Skeletal muscle satellite cell (primary cell): ENCODE data around the gene ESRRB. TPM values are rescaled to one million over a fixed set of nuclear protein-coding genes. Genes with fewer than 3 reads are reported as not detected.
A peak's percentile ranks its signal among the peaks of the same experiment; 100 is the strongest.

Experiments used
- H3K27me3 ChIP-seq: 2 replicates; pipeline ENCODE4 v1.7.0; 2013; ENCODE audit warnings: low read length; ENCODE audit not compliant: control insufficient read depth, insufficient read depth
- H3K36me3 ChIP-seq: 2 replicates; pipeline ENCODE4 v1.7.0; 2013; ENCODE audit warnings: mild to moderate bottlenecking, control low read depth, low read length; ENCODE audit not compliant: insufficient read depth
- H3K4me1 ChIP-seq: 2 replicates; pipeline ENCODE4 v1.7.0; 2013; ENCODE audit warnings: low read length; ENCODE audit not compliant: control insufficient read depth, insufficient read depth
- H3K4me2 ChIP-seq: 2 replicates; pipeline ENCODE4 v1.7.0; 2013; ENCODE audit warnings: mild to moderate bottlenecking, low read length
- H3K4me3 ChIP-seq: 2 replicates; pipeline ENCODE4 v1.7.0; 2013; ENCODE audit warnings: low read length
- H3K9ac ChIP-seq: 2 replicates; pipeline ENCODE4 v1.7.0; 2013; ENCODE audit warnings: mild to moderate bottlenecking, low read depth, low read length, moderate library complexity
- H3K9me3 ChIP-seq: replicated peaks from 2 replicates; pipeline ENCODE4 v1.7.0; 2013; ENCODE audit warnings: mild to moderate bottlenecking, control low read depth, low read length
- total RNA-seq: library from RNA; depleted of rRNA; stranded (reverse); fragments of >200 nt; gene quantifications from 2 replicates; pipeline ENCODE4 v1.2.3, GENCODE V29; 2012; rRNA removed

The ESRRB gene
- total RNA-seq = not detected in 2 replicates

GRCh38 chr14:76375947-76376404 lies at the start of gene ESRRB:
Gene ESRRB (plus strand): TSS chr14:76376137. CDS start chr14:76376402, 265 bp downstream.
- Histone ChIP-seq H3K27me3 (peaks cover 93% of the 10 kb centered on the region), H3K4me2 (peak within 1 kb of the TSS; percentile 47), H3K4me1 (peaks cover 12% of the 10 kb centered on the region), H3K9me3 (no peaks in the 10 kb centered on the region), H3K9ac (no peak within 1 kb of the TSS), H3K4me3 (no peak within 1 kb of the TSS), H3K36me3 (no peaks in the 10 kb centered on the region)

GRCh38 chr14:76326918-76327689 lies 48.8 kb upstream of the ESRRB start:
- H3K27me3 ChIP-seq = peaks cover 39% of the 10 kb centered on the region
- no peaks in the 10 kb centered on the region for H3K9me3 ChIP-seq
- H3K9ac ChIP-seq = no peak overlapping the region

GRCh38 chr14:76328457-76329137 lies 47.3 kb upstream of the ESRRB start:
- no peak overlapping the region for H3K4me3 ChIP-seq
- no peak overlapping the region for H3K9ac ChIP-seq
- peaks cover 39% of the 10 kb centered on the region for H3K27me3 ChIP-seq
- H3K4me2 ChIP-seq = no peak overlapping the region
- no peaks in the 10 kb centered on the region for H3K36me3 ChIP-seq
- H3K4me1 ChIP-seq = no peaks in the 10 kb centered on the region
- H3K9me3 ChIP-seq = no peaks in the 10 kb centered on the region

More at GRCh38 chr14:76326918-76327689, 48.8 kb upstream of the ESRRB start:
- Histone ChIP-seq H3K4me3 (no peak overlapping the region), H3K4me2 (no peak overlapping the region), H3K4me1 (no peaks in the 10 kb centered on the region), H3K36me3 (no peaks in the 10 kb centered on the region)

- Histone ChIP-seq H3K4me2 (no peak overlapping the region), H3K27me3 (peaks cover 35% of the 10 kb centered on the region), H3K4me1 (no peaks in the 10 kb centered on the region), H3K4me3 (no peak overlapping the region), H3K36me3 (no peaks in the 10 kb centered on the region), H3K9ac (no peak overlapping the region), H3K9me3 (no peaks in the 10 kb centered on the region)
Observed at GRCh38 chr14:76329154-76329928, 46.6 kb upstream of the ESRRB start.

GRCh38 chr14:76329951-76330350 lies 46.0 kb upstream of the ESRRB start:
- no peak overlapping the region for H3K9ac ChIP-seq
- H3K4me3 ChIP-seq = no peak overlapping the region
- peaks cover 35% of the 10 kb centered on the region for H3K27me3 ChIP-seq

GRCh38 chr14:76330411-76331327 lies 45.3 kb upstream of the ESRRB start:
- H3K36me3 ChIP-seq = no peaks in the 10 kb centered on the region
- no peaks in the 10 kb centered on the region for H3K4me1 ChIP-seq
- H3K4me3 ChIP-seq = no peak overlapping the region
- no peak overlapping the region for H3K4me2 ChIP-seq
- no peaks in the 10 kb centered on the region for H3K9me3 ChIP-seq
- peaks cover 35% of the 10 kb centered on the region for H3K27me3 ChIP-seq
- H3K9ac ChIP-seq = no peak overlapping the region

More at GRCh38 chr14:76329951-76330350, 46.0 kb upstream of the ESRRB start:
- H3K9me3 ChIP-seq = no peaks in the 10 kb centered on the region
- no peaks in the 10 kb centered on the region for H3K4me1 ChIP-seq
- no peak overlapping the region for H3K4me2 ChIP-seq
- H3K36me3 ChIP-seq = no peaks in the 10 kb centered on the region

GRCh38 chr14:76331328-76332011 lies 44.5 kb upstream of the ESRRB start:
- Histone ChIP-seq H3K27me3 (peaks cover 35% of the 10 kb centered on the region), H3K36me3 (no peaks in the 10 kb centered on the region), H3K4me2 (no peak overlapping the region), H3K9ac (no peak overlapping the region), H3K9me3 (no peaks in the 10 kb centered on the region), H3K4me3 (no peak overlapping the region), H3K4me1 (no peaks in the 10 kb centered on the region)

GRCh38 chr14:76333664-76334063 lies 42.3 kb upstream of the ESRRB start:
- Histone ChIP-seq H3K4me1 (no peaks in the 10 kb centered on the region), H3K4me3 (no peak overlapping the region), H3K36me3 (no peaks in the 10 kb centered on the region), H3K27me3 (peaks cover 38% of the 10 kb centered on the region), H3K4me2 (no peak overlapping the region), H3K9ac (no peak overlapping the region), H3K9me3 (no peaks in the 10 kb centered on the region)

GRCh38 chr14:76334316-76334715 lies 41.6 kb upstream of the ESRRB start:
- no peaks in the 10 kb centered on the region for H3K36me3 ChIP-seq

GRCh38 chr14:76336876-76337275 lies 39.1 kb upstream of the ESRRB start:
- Histone ChIP-seq H3K4me1 (no peaks in the 10 kb centered on the region), H3K4me3 (no peak overlapping the region), H3K27me3 (peaks cover 29% of the 10 kb centered on the region), H3K4me2 (no peak overlapping the region), H3K9me3 (no peaks in the 10 kb centered on the region), H3K36me3 (no peaks in the 10 kb centered on the region), H3K9ac (no peak overlapping the region)

More at GRCh38 chr14:76334316-76334715, 41.6 kb upstream of the ESRRB start:
- Histone ChIP-seq H3K9ac (no peak overlapping the region), H3K4me1 (no peaks in the 10 kb centered on the region), H3K9me3 (no peaks in the 10 kb centered on the region), H3K4me3 (no peak overlapping the region), H3K4me2 (no peak overlapping the region), H3K27me3 (peaks cover 32% of the 10 kb centered on the region)
